Activated CD8-positive, alpha-beta T cell treated with anti-CD3 and anti-CD28 coated beads for 36 hours (primary cell): ENCODE measurements around the gene INTS11. TPM values are rescaled to one million over a fixed set of nuclear protein-coding genes. Genes with fewer than 3 reads are reported as not detected.

Experiments used
- ATAC-seq: fragments of 200-7000 bp; cut with Tn5 transposase; one replicate; pipeline ENCODE4 v1.10.0; 2021; ENCODE audit warnings: mild to moderate bottlenecking, moderate library complexity
- CTCF ChIA-PET: fragments of 350-600 bp; sonication (Branson Sonifier 250); formaldehyde crosslinking; loops from one replicate; lab custom pipeline; 2021; ENCODE audit warnings: antibody characterized with exemption; lab: Charles Lee
- POLR2A ChIA-PET: fragments of 350-600 bp; sonication (Branson Sonifier 250); formaldehyde crosslinking; loops from one replicate; lab custom pipeline; 2021; ENCODE audit warnings: antibody characterized with exemption; lab: Charles Lee
- DNase-seq: peaks from one replicate; pipeline ENCODE4 v3.0.0-alpha.2; 2020
- H3K27ac Mint-ChIP-seq: one replicate; pipeline ENCODE4 v1.8.0; 2021; ENCODE audit warnings: mild to moderate bottlenecking, mixed read lengths
- H3K27me3 Mint-ChIP-seq: one replicate; pipeline ENCODE4 v1.8.0; 2021; ENCODE audit warnings: mixed read lengths
- H3K36me3 Mint-ChIP-seq: one replicate; pipeline ENCODE4 v1.8.0; 2021; ENCODE audit warnings: low read depth, mixed read lengths
- H3K4me1 Mint-ChIP-seq: one replicate; pipeline ENCODE4 v1.8.0; 2021; ENCODE audit warnings: low read depth, mixed read lengths
- H3K4me3 Mint-ChIP-seq: one replicate; pipeline ENCODE4 v1.8.0; 2021; ENCODE audit warnings: mild to moderate bottlenecking, moderate library complexity, mixed read lengths
- H3K9me3 Mint-ChIP-seq: one replicate; pipeline ENCODE4 v1.8.0; 2021; ENCODE audit warnings: mixed read lengths
- CTCF ChIP-seq: fragments of 200-600 bp; IDR thresholded peaks from one replicate; pipeline ENCODE4 v1.8.0; 2022; ENCODE audit warnings: antibody characterized with exemption, mild to moderate bottlenecking
- intact Hi-C: fragments of 100-400 bp; cut with micrococcal nuclease; formaldehyde crosslinking; loops from one replicate; pipeline ENCODE4 v1.10.0; 2022
- total RNA-seq, 2 experiments: library from RNA; stranded (reverse); gene quantifications; one replicate each; pipeline ENCODE4 v1.2.3, GENCODE V29; 2021

INTS11 gene
- total RNA-seq, 2 experiments from 2014 or later: 110 to 122 TPM

- no peak for TF ChIP-seq CTCF
- no peaks in the 10 kb centered on the region for H3K9me3 Mint-ChIP-seq
- no peaks in the 10 kb centered on the region for H3K27me3 Mint-ChIP-seq
- no peak overlapping the region for H3K27ac Mint-ChIP-seq
- H3K36me3 Mint-ChIP-seq: peaks cover 16% of the 10 kb centered on the region
- H3K4me1 Mint-ChIP-seq: no peaks in the 10 kb centered on the region
- H3K4me3 Mint-ChIP-seq: no peak overlapping the region
- ChIA-PET POLR2A (interaction anchor here (0.6 to 1.9 kb wide), 2 partner anchors 11 to 20 kb away, joined by 3 to 8 read pairs; no protein-coding TSS in a partner anchor), CTCF (interaction anchor here (1.1 kb wide), 1 partner anchor 35 kb away, joined by 3 read pairs; no protein-coding TSS in a partner anchor)
- intact Hi-C loops: no loop called here
- ATAC-seq: no peak
- DNase-seq: no peak
Measured at GRCh38 chr1:1336931-1337792, 12.7 kb upstream of the INTS11 start.

- ATAC-seq: no peak
- Mint-ChIP-seq H3K4me1 (no peaks in the 10 kb centered on the region), H3K27me3 (no peaks in the 10 kb centered on the region), H3K36me3 (peaks cover 16% of the 10 kb centered on the region), H3K27ac (no peak overlapping the region), H3K9me3 (no peaks in the 10 kb centered on the region), H3K4me3 (no peak overlapping the region)
- TF ChIP-seq CTCF: no peak
- POLR2A ChIA-PET: interaction anchor here (0.9 to 2.9 kb wide), 2 partner anchors 11 to 22 kb away, joined by 3 to 10 read pairs; no protein-coding TSS in a partner anchor
- intact Hi-C loops: no loop called here
- DNase-seq: no peak
- CTCF ChIA-PET: no interaction called here
Measured at GRCh38 chr1:1336446-1336845, 12.0 kb upstream of the INTS11 start.

GRCh38 chr1:1335792-1336248 is 11.4 kb upstream of the INTS11 start:
- Mint-ChIP-seq H3K9me3 (no peaks in the 10 kb centered on the region), H3K36me3 (peaks cover 10% of the 10 kb centered on the region), H3K27ac (no peak overlapping the region), H3K27me3 (no peaks in the 10 kb centered on the region), H3K4me1 (no peaks in the 10 kb centered on the region), H3K4me3 (no peak overlapping the region)
- no peak for DNase-seq
- intact Hi-C loops: no loop called here
- no peak for ATAC-seq
- TF ChIP-seq CTCF: no peak
- ChIA-PET POLR2A (interaction anchor here (0.9 to 2.9 kb wide), 2 partner anchors 10 to 21 kb away, joined by 3 to 10 read pairs; no protein-coding TSS in a partner anchor), CTCF (no interaction called here)

- DNase-seq: no peak
- TF ChIP-seq CTCF: no peak
- Mint-ChIP-seq H3K9me3 (no peaks in the 10 kb centered on the region), H3K36me3 (peaks cover 5% of the 10 kb centered on the region), H3K4me3 (no peak overlapping the region), H3K27me3 (no peaks in the 10 kb centered on the region), H3K4me1 (no peaks in the 10 kb centered on the region), H3K27ac (no peak overlapping the region)
- ATAC-seq: no peak
- intact Hi-C loops: no loop called here
- ChIA-PET CTCF (no interaction called here), POLR2A (interaction anchor here (0.9 to 2.9 kb wide), 2 partner anchors 9 to 21 kb away, joined by 3 to 10 read pairs; no protein-coding TSS in a partner anchor)
Measured at GRCh38 chr1:1335283-1335682, 10.8 kb upstream of the INTS11 start.

GRCh38 chr1:1334835-1335234 is 10.4 kb upstream of the INTS11 start:
- CTCF ChIA-PET: no interaction called here
- Mint-ChIP-seq H3K27me3 (no peaks in the 10 kb centered on the region), H3K36me3 (peaks cover 4% of the 10 kb centered on the region), H3K4me3 (no peak overlapping the region), H3K9me3 (no peaks in the 10 kb centered on the region), H3K27ac (no peak overlapping the region), H3K4me1 (no peaks in the 10 kb centered on the region)
- POLR2A ChIA-PET: interaction anchor here (2.9 kb wide), 1 partner anchor 9 kb away, joined by 10 read pairs; no protein-coding TSS in a partner anchor
- ATAC-seq (no peak), DNase-seq (no peak)
- no peak for TF ChIP-seq CTCF
- intact Hi-C loops: no loop called here
